H1 (cell line): Measurements from ENCODE around the gene TNFAIP8. TPM values are rescaled to one million over a fixed set of nuclear protein-coding genes. Genes with fewer than 3 reads are reported as not detected.
A peak's percentile ranks its signal among the peaks of the same experiment; 100 is the strongest.

ENCODE experiments used
- CTCF ChIA-PET: fragments of 300-600 bp; sonication (Branson Sonifier 250); formaldehyde crosslinking; loops from one replicate; lab custom pipeline; 2021; ENCODE audit not compliant: partially characterized antibody; lab: Charles Lee
- POLR2A ChIA-PET: fragments of 300-600 bp; sonication (Branson Sonifier 250); formaldehyde crosslinking; loops from one replicate; lab custom pipeline; 2021; ENCODE audit warnings: inconsistent platforms; ENCODE audit not compliant: partially characterized antibody; lab: Charles Lee
- DNase-seq, 2 experiments: peaks; one replicate each; pipeline versions ENCODE4 v3.0.0 to v3.0.0-alpha.2; 2010 to 2022; ENCODE audit warnings: low spot score in 2 of 2, low read depth in 1 of 2, mixed read lengths in 1 of 2
- FAIRE-seq: peaks from 2 replicates; lab custom pipeline; 2011; peaks lifted over from hg19 to GRCh38; lab: Jason Lieb, UNC
- H2AFZ ChIP-seq: 2 replicates; pipeline ENCODE4 v1.8.1; 2012; ENCODE audit warnings: low read length, inconsistent platforms
- H2AK5ac ChIP-seq: 2 replicates; pipeline ENCODE4 v1.6.1; 2013; ENCODE audit warnings: low read depth, low read length
- H2BK120ac ChIP-seq: replicated peaks from 2 replicates; pipeline ENCODE3; 2013; ENCODE audit warnings: low read depth, low read length, inconsistent platforms
- H2BK12ac ChIP-seq: 2 replicates; pipeline ENCODE4 v1.6.1; 2013; ENCODE audit warnings: low read depth, low read length
- H2BK15ac ChIP-seq: 2 replicates; pipeline ENCODE4 v1.6.1; 2013; ENCODE audit warnings: low read length
- H2BK20ac ChIP-seq: 2 replicates; pipeline ENCODE4 v1.6.1; 2013; ENCODE audit warnings: low read length
- H2BK5ac ChIP-seq: 2 replicates; pipeline ENCODE4 v1.6.1; 2013; ENCODE audit warnings: low read depth, low read length
- H3K14ac ChIP-seq: 2 replicates; pipeline ENCODE4 v1.6.1; 2013; ENCODE audit warnings: inconsistent platforms; ENCODE audit not compliant: insufficient read length
- H3K18ac ChIP-seq: 2 replicates; pipeline ENCODE4 v1.6.1; 2013; ENCODE audit warnings: low read length; ENCODE audit errors: extremely low read depth
- H3K23ac ChIP-seq: 2 replicates; pipeline ENCODE4 v1.6.1; 2013; ENCODE audit warnings: inconsistent platforms; ENCODE audit not compliant: insufficient read length
- H3K23me2 ChIP-seq: 2 replicates; pipeline ENCODE4 v1.6.1; 2013; ENCODE audit warnings: low read depth, low read length
- H3K27ac ChIP-seq: 2 replicates; pipeline ENCODE4 v1.6.1; 2011; ENCODE audit warnings: low read depth, low read length, inconsistent platforms
- H3K27me3 ChIP-seq, 4 experiments: replicated peaks in 1 of 4; 1 replicate in 1 of 4; 2 replicates in 3 of 4; pipeline versions ENCODE4 v1.6.1 to v1.8.1; 2011 to 2013; ENCODE audit warnings: low read length in 3 of 4, mild to moderate bottlenecking in 3 of 4, inconsistent platforms in 2 of 4, mixed read lengths in 2 of 4, moderate library complexity in 1 of 4; ENCODE audit not compliant: control insufficient read depth in 3 of 4, insufficient read depth in 3 of 4; ENCODE audit errors: extremely low read depth in 1 of 4
- H3K36me3 ChIP-seq, 4 experiments: 2 replicates each; pipeline versions ENCODE4 v1.6.1 to v1.8.1; 2011 to 2013; ENCODE audit warnings: mild to moderate bottlenecking in 4 of 4, low read length in 3 of 4, moderate library complexity in 2 of 4, control low read depth in 1 of 4, inconsistent platforms in 1 of 4; ENCODE audit not compliant: insufficient read depth in 4 of 4, control insufficient read depth in 2 of 4
- H3K4ac ChIP-seq: replicated peaks from 2 replicates; pipeline ENCODE3; 2013; ENCODE audit warnings: low read length, low read depth, mixed read lengths, inconsistent platforms; ENCODE audit not compliant: insufficient read length
- H3K4me1 ChIP-seq, 4 experiments: replicated peaks in 1 of 4; 1 replicate in 1 of 4; 2 replicates in 3 of 4; pipeline versions ENCODE4 v1.6.1 to v1.8.1; 2011 to 2013; ENCODE audit warnings: low read length in 3 of 4, inconsistent platforms in 2 of 4, mixed read lengths in 1 of 4; ENCODE audit not compliant: insufficient read depth in 4 of 4, control insufficient read depth in 3 of 4
- H3K4me2 ChIP-seq, 2 experiments: 2 replicates each; pipeline versions ENCODE4 v1.6.1 to v1.8.1; 2011 to 2013; ENCODE audit warnings: low read depth in 2 of 2, low read length in 2 of 2, control low read depth in 1 of 2, inconsistent platforms in 1 of 2, mild to moderate bottlenecking in 1 of 2; ENCODE audit not compliant: insufficient read depth in 1 of 2
- H3K4me3 ChIP-seq, 4 experiments: fragments of 200-600, 300-600 bp in 1 of 4; sonication (generic), shearing (Covaris generic), sonication (Bioruptor Twin) in 1 of 4; 2 replicates each; pipeline versions ENCODE4 v1.5.1 to v1.8.1; 2011 to 2016; ENCODE audit warnings: low read length in 4 of 4, low read depth in 3 of 4, control low read depth in 2 of 4, inconsistent platforms in 2 of 4, mild to moderate bottlenecking in 2 of 4, mixed read lengths in 1 of 4, moderate library complexity in 1 of 4; ENCODE audit not compliant: insufficient read depth in 2 of 4; ENCODE audit errors: extremely low read depth in 1 of 4
- H3K56ac ChIP-seq: replicated peaks from 2 replicates; pipeline ENCODE3; 2013; ENCODE audit warnings: low read depth, mild to moderate bottlenecking, mixed read lengths, low read length, inconsistent platforms; ENCODE audit not compliant: insufficient read length
- H3K79me1 ChIP-seq: 2 replicates; pipeline ENCODE4 v1.6.1; 2013; ENCODE audit warnings: low read depth, low read length, control low read depth
- H3K79me2 ChIP-seq, 2 experiments: 2 replicates each; pipeline versions ENCODE4 v1.6.1 to v1.8.1; 2012 to 2013; ENCODE audit warnings: low read length in 2 of 2, mild to moderate bottlenecking in 2 of 2, inconsistent platforms in 1 of 2; ENCODE audit not compliant: insufficient read depth in 2 of 2, control insufficient read depth in 1 of 2
- H3K9ac ChIP-seq, 4 experiments: replicated peaks in 1 of 4; 1 replicate in 1 of 4; 2 replicates in 3 of 4; pipeline versions ENCODE4 v1.6.1 to v1.8.1; 2011 to 2013; ENCODE audit warnings: low read depth in 3 of 4, low read length in 3 of 4, control low read depth in 2 of 4, mild to moderate bottlenecking in 2 of 4, moderate library complexity in 2 of 4, inconsistent platforms in 1 of 4; ENCODE audit errors: extremely low read depth in 1 of 4
- H3K9me3 ChIP-seq, 2 experiments: 2 replicates each; pipeline versions ENCODE4 v1.6.1 to v1.8.1; 2012 to 2013; ENCODE audit warnings: mild to moderate bottlenecking in 2 of 2, moderate library complexity in 2 of 2, control low read depth in 1 of 2, inconsistent platforms in 1 of 2, low read depth in 1 of 2, low read length in 1 of 2, mixed read lengths in 1 of 2; ENCODE audit not compliant: insufficient read depth in 2 of 2
- H4K20me1 ChIP-seq, 2 experiments: replicated peaks in 1 of 2; 2 replicates each; pipeline versions ENCODE3 to v1.8.1; 2011 to 2013; ENCODE audit warnings: inconsistent platforms in 2 of 2, low read length in 2 of 2, mild to moderate bottlenecking in 1 of 2; ENCODE audit not compliant: insufficient read depth in 2 of 2, control insufficient read depth in 1 of 2
- H4K5ac ChIP-seq: 2 replicates; pipeline ENCODE4 v1.6.1; 2013; ENCODE audit warnings: low read length, low read depth, mixed read lengths, inconsistent platforms; ENCODE audit not compliant: insufficient read length
- H4K8ac ChIP-seq: 2 replicates; pipeline ENCODE4 v1.8.0; 2013; ENCODE audit warnings: mild to moderate bottlenecking, moderate library complexity, low read length, inconsistent platforms; ENCODE audit not compliant: insufficient read depth; ENCODE audit errors: extremely low read depth
- H4K91ac ChIP-seq: replicated peaks from 2 replicates; pipeline ENCODE3; 2013; ENCODE audit warnings: low read length, mixed read lengths, inconsistent platforms; ENCODE audit not compliant: insufficient read length
- BRCA1 ChIP-seq: IDR thresholded peaks from 2 replicates; pipeline ENCODE4 v1.6.1; 2012; ENCODE audit warnings: low read depth, low read length, improper control_type of control experiment
- CEBPB ChIP-seq: IDR thresholded peaks from 2 replicates; pipeline ENCODE4 v1.6.1; 2012; ENCODE audit warnings: low read depth, low read length
- CHD2 ChIP-seq: IDR thresholded peaks from 2 replicates; pipeline ENCODE4 v1.6.1; 2012; ENCODE audit warnings: low read length, improper control_type of control experiment
- EP300 ChIP-seq, 2 experiments: IDR thresholded peaks; 1 replicate in 1 of 2; 2 replicates in 1 of 2; pipeline ENCODE4 v1.6.1; 2011 to 2012; ENCODE audit warnings: low read depth in 2 of 2, low read length in 2 of 2, mild to moderate bottlenecking in 2 of 2, borderline replicate concordance in 1 of 2, inconsistent platforms in 1 of 2, moderate library complexity in 1 of 2
- HDAC2 ChIP-seq, 2 experiments: fragments of 300-600 bp in 1 of 2; sonication (generic) in 1 of 2; IDR thresholded peaks; 2 replicates each; pipeline ENCODE4 v1.6.1; 2011 to 2012; ENCODE audit warnings: low read depth in 2 of 2, low read length in 2 of 2, mild to moderate bottlenecking in 2 of 2, moderate library complexity in 2 of 2, borderline replicate concordance in 1 of 2, inconsistent platforms in 1 of 2
- NRF1 ChIP-seq: IDR thresholded peaks from 2 replicates; pipeline ENCODE4 v1.6.1; 2011; ENCODE audit warnings: mild to moderate bottlenecking, low read depth, low read length, improper control_type of control experiment
- POLR2A ChIP-seq, 2 experiments: IDR thresholded peaks; 1 replicate in 1 of 2; 2 replicates in 1 of 2; pipeline ENCODE4 v1.6.1; 2011; ENCODE audit warnings: low read depth in 2 of 2, low read length in 2 of 2, mild to moderate bottlenecking in 2 of 2; ENCODE audit errors: control extremely low read depth in 1 of 2
- POLR2AphosphoS5 ChIP-seq: IDR thresholded peaks from 2 replicates; pipeline ENCODE4 v1.6.1; 2011; ENCODE audit warnings: low read depth, low read length
- RBBP5 ChIP-seq: IDR thresholded peaks from 2 replicates; pipeline ENCODE4 v1.7.1; 2012; ENCODE audit warnings: low read depth, mild to moderate bottlenecking, inconsistent platforms, low read length, moderate library complexity, borderline replicate concordance
- RNF2 ChIP-seq: fragments of 200-900, 300-1000 bp; sonication (generic); IDR thresholded peaks from 2 replicates; pipeline ENCODE4 v1.7.1; 2016; ENCODE audit warnings: borderline replicate concordance, low read depth, mild to moderate bottlenecking, antibody characterized with exemption, low read length; ENCODE audit not compliant: poor library complexity, severe bottlenecking; ENCODE audit errors: missing control alignments
- SIX5 ChIP-seq: IDR thresholded peaks from 2 replicates; pipeline ENCODE4 v1.6.1; 2011; ENCODE audit warnings: mild to moderate bottlenecking, low read depth, low read length
- SUZ12 ChIP-seq: fragments of 200-600 bp; sonication (generic); IDR thresholded peaks from 2 replicates; pipeline ENCODE4 v1.6.1; 2012; ENCODE audit warnings: mild to moderate bottlenecking, inconsistent platforms, low read length, moderate library complexity, mixed read lengths
- TCF12 ChIP-seq: IDR thresholded peaks from 2 replicates; pipeline ENCODE4 v1.6.1; 2011; ENCODE audit warnings: low read depth, mild to moderate bottlenecking, low read length
- WGBS, 2 experiments: shearing (Covaris generic) in 1 of 2; methylation state at CpG; one replicate each; pipeline versions ENCODE4 v1.1.6 to v1.1.7; 2013 to 2015; ENCODE audit warnings: low lambda C conversion rate in 2 of 2, mixed read lengths in 2 of 2, inconsistent platforms in 1 of 2, low coverage in 1 of 2, missing lambda C conversion rate in 1 of 2; ENCODE audit not compliant: insufficient replicate concordance in 2 of 2, insufficient coverage in 1 of 2, insufficient read length in 1 of 2; ENCODE audit errors: extremely low coverage in 1 of 2, missing lambda C conversion rate in 1 of 2; 5-methylcytosine and 5-hydroxymethylcytosine counted together
- polyA plus RNA-seq, 7 experiments: library from polyadenylated mRNA; depleted of rRNA in 3 of 7; stranded (reverse) in 5 of 7; unstranded in 2 of 7; fragments of >200 nt in 5 of 7; fragments of 200-250 nt in 2 of 7; gene quantifications; 1 replicate in 5 of 7; 2 replicates in 1 of 7; 4 replicates in 1 of 7; pipeline versions ENCODE4 v1.2.1 to v1.2.3, GENCODE V29; 2011 to 2013; ENCODE audit warnings: missing spikeins in 2 of 7, mixed read lengths in 2 of 7
- total RNA-seq: library from RNA; stranded (reverse); fragmentation: NEBNext Ultra II Directional; extraction: Animal tissue kit (Norgen Biotek cat#: 25700); gene quantifications from 2 replicates; pipeline ENCODE4 v1.2.1, GENCODE V29; 2021

The TNFAIP8 gene
- total and polyA plus RNA-seq, 2 of the 8 experiments (the other 6 are each of a cell fraction or from before 2014, with no cell fraction given), result 12.4 to 19.3 TPM

DNA sequence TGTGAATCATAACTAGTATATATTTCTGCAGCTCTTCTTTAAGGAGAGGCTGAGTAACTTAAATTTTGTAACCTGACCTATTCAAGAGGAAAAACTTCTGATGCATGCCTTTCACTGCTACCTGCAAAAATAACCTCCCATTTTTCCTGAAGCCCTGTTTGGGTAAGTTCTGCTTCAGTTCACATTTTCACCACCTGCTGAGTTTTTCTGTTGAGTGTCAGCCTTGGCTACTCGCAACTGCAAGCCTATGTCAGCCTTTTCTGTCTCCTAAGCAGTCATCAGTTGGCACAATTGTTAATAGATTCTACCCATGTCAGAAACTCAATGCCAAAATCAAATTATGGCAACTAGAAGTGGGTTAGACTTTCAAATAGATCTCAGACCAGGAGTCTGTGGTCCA is 8.2 kb upstream of the TNFAIP8 start:
- Histone ChIP-seq H3K4ac (no peak overlapping the region), H2AK5ac (no peak overlapping the region), H2BK5ac (no peak overlapping the region), H3K79me2 (no peaks in the 10 kb centered on the region), H2BK120ac (no peak overlapping the region), H3K4me1 (peaks cover 0 to 21% (median 15%) of the 10 kb centered on the region in 4 experiments; a peak in 6 of 7 replicates), H3K14ac (no peak overlapping the region), H4K91ac (no peak overlapping the region), H3K18ac (no peak overlapping the region), H3K23me2 (no peaks in the 10 kb centered on the region), H3K79me1 (no peaks in the 10 kb centered on the region), H4K20me1 (no peaks in the 10 kb centered on the region), H2BK12ac (no peak overlapping the region), H4K8ac (no peak overlapping the region), H3K9me3 (no peaks in the 10 kb centered on the region), H2BK15ac (no peak overlapping the region), H3K56ac (no peak overlapping the region), H3K4me2 (peak overlapping the region in 1 of 2 experiments; percentile 28; a peak in 1 of 4 replicates), H3K36me3 (no peaks in the 10 kb centered on the region), H3K27me3 (no peaks in the 10 kb centered on the region), H3K9ac (no peak overlapping the region), H4K5ac (no peak overlapping the region), H2BK20ac (no peak overlapping the region), H3K27ac (no peak overlapping the region), H3K4me3 (no peak overlapping the region), H3K23ac (no peak overlapping the region), H2AFZ (no peak overlapping the region)
- no peak for DNase-seq
- peak; percentile 71 for FAIRE-seq
- ChIA-PET CTCF (interaction anchor here (0.9 to 5.7 kb wide), 3 partner anchors 9 to 65 kb away, joined by 3 to 28 read pairs (median 10); no protein-coding TSS in a partner anchor), POLR2A (interaction anchor here (1.0 kb wide), 1 partner anchor 17 kb away, joined by 4 read pairs; no protein-coding TSS in a partner anchor)
- 31% methylated on average over 1 of the region's 1 CpG; no CpG with 5 or more reads in 1 of the 2 experiments for WGBS, 2 experiments
- TF ChIP-seq BRCA1 (no peak), SIX5 (no peak), RBBP5 (no peak), POLR2AphosphoS5 (no peak), RNF2 (no peak), TCF12 (no peak), CHD2 (no peak), NRF1 (no peak), POLR2A (IDR thresholded peaks at IDR 0.05; ENCODE audit: control extremely low read depth in 1 of 2, low read depth in 2 of 2, low read length in 2 of 2) (no peak), HDAC2 (IDR thresholded peaks at IDR 0.05; ENCODE audit: borderline replicate concordance in 1 of 2, low read depth in 2 of 2, low read length in 2 of 2) (no peak), EP300 (IDR thresholded peaks at IDR 0.05; ENCODE audit: borderline replicate concordance in 1 of 2, low read depth in 2 of 2, low read length in 2 of 2) (no peak), CEBPB (no peak), SUZ12 (no peak)
